NK-92 (cell line): ENCODE results near the gene ITFG1.
"Not testable (repeated sequence)": the region's sequence is repeated elsewhere in the genome, so short reads cannot be mapped to it uniquely, and the experiment has no call there.

ENCODE experiments used
- DNase-seq: peaks from one replicate; lab custom pipeline; 2025; ENCODE audit not compliant: unreplicated experiment; lab: John Stamatoyannopoulos, UW

ITFG1 gene

GRCh38 chr16:47424846-47425245, 36.0 kb downstream of the ITFG1 start:
- no peak for DNase-seq

DNA sequence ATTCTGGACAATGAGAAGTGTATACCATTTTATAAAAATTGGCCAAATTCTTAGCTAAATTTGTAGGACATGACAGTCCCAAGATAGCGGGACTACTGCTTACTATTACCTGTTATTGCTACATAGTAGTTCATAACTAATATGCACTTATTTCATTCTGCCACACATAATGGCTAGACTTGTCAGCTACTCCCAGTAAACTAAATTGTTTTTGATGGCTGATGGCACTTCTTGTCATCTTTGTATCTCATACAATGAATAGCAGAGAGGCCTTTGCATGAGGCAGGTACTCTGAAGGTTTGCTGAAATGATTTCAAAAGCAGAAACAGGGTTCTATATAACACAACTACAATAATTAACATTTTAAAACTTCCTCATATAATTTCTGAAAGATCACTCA, 44.0 kb downstream of the ITFG1 start:
- no peak for DNase-seq

GRCh38 chr16:47413041-47413440, 47.8 kb downstream of the ITFG1 start:
- DNase-seq, result no peak

- DNase-seq, result no peak
These were observed 52.4 kb downstream of the ITFG1 start for GRCh38 chr16:47408491-47408890.

DNA sequence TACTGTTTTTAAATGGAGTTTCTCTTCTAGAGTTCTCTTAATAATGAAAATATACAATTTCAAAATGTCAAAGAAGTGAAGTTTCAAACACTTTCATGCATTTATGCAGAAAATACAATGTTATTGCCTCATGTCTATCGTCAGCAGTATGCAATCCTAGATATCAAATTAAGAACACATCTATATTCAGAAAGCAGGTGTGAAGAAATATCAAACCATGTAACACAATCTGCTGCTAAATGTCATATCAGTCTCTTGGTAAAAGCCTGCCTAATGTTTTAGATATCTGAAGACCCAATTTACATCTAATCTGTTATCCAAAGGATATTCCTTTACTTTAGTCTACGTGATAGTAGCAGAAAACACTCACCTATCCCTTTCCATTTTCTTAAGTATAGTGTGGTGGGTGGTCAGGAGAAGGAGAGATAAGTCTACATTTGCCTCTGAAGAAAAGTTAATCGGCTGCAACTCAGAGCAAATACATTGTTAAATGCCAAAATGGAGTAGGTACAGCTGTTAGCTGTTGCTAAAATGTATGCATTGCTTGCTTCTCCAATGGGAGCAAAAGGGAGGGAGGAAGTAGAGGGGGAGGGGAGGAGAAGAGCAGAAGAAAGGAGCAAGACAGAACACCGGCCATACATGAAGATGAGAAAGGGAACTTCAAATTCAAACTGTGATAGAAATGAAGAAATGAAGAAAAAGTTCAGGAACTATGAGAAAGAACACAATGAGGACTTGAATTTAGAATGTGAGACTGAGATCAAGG, 64.9 kb downstream of the ITFG1 start:
- DNase-seq, result no peak

GRCh38 chr16:47392081-47392480, 68.8 kb downstream of the ITFG1 start:
- no peak for DNase-seq

- no peak for DNase-seq
These were observed 72.2 kb downstream of the ITFG1 start for GRCh38 chr16:47388705-47389104.

- no peak for DNase-seq
These were observed 73.7 kb downstream of the ITFG1 start for GRCh38 chr16:47387026-47387734.

- DNase-seq, result no peak
These were observed 74.6 kb downstream of the ITFG1 start for GRCh38 chr16:47386201-47386718.

DNA sequence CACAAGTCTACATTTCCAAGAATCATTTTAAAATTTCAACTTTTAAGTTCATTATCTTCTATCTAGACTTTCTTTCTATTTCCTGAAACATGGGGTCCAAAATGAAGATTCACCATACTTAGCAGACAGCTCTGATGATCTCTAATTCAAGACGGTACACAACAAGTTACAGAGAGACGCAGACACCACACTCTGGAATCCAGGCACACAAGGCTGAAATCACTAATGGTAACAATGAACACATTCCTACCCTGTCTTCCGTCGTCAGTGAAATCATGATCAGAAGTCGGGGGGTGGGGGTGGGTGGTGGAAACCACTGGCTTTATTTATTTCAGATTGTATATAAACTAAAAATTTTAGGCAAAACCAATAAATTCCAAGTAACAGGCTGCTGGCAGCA, 78.5 kb downstream of the ITFG1 start:
- no peak for DNase-seq

- DNase-seq, result no peak
These were observed 83.7 kb downstream of the ITFG1 start for GRCh38 chr16:47377154-47377553.

- no peak for DNase-seq
These were observed 85.4 kb downstream of the ITFG1 start for GRCh38 chr16:47375423-47375822.

DNA sequence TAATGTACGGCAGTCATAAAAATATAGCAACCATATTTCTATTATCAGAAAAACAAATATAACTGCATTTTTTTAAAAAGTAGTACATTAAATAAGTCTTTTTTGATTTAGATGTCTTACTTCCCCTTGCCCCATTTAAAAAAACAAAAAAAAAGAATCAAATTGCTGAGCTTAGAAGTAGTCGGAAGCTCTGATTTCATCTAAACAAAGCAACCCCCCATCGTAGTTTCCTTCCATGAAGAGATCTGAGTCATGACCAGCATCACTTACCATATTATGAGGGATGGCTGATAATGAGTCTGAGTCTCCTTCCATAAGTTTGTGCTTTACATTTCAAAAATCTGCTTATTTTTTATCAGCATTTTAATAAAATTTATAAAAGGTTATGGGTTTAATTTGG, 86.2 kb downstream of the ITFG1 start:
- no peak for DNase-seq

GRCh38 chr16:47371271-47372014, 89.4 kb downstream of the ITFG1 start:
- no peak for DNase-seq

DNA sequence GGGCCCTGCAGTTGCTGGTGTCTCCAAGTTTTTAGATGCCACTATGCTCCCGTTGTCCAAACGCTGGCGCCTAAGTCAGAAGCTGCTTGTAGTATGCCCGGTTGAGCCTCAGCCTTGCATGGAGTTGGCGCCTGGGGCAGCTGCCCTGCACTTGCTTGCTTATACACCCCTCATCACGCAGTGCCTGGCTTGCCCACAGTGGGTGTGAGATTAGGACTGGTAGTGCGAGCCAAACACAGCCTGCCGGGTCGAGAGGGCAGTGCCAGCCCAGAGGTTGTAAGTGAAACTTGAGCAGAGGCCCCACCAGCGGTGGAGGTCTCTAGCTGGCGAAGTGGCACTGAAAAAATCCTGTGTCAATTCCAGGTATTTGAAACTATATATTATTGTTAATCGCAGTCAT, 90.3 kb downstream of the ITFG1 start:
- no peak for DNase-seq

DNA sequence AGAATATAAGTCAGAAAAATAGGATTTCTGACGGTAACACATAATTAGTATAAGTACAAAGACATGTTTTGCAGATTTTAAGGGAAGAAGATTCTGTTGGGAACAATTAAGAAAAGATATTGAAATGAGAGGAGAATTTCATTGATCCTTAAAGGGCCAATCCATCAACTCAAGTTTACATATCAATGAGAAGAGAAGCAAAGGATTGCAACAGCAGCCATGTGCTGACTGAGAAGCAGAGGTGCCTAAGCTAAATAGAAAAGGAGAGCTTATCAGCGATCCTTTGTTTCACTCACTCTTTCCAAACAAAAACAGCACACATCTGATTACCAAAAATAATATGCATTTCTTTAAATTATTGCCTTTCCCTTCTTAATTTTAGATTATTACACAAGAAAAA, 94.6 kb downstream of the ITFG1 start:
- no peak for DNase-seq

- DNase-seq, result no peak
These were observed 97.1 kb downstream of the ITFG1 start for GRCh38 chr16:47363761-47364160.

DNA sequence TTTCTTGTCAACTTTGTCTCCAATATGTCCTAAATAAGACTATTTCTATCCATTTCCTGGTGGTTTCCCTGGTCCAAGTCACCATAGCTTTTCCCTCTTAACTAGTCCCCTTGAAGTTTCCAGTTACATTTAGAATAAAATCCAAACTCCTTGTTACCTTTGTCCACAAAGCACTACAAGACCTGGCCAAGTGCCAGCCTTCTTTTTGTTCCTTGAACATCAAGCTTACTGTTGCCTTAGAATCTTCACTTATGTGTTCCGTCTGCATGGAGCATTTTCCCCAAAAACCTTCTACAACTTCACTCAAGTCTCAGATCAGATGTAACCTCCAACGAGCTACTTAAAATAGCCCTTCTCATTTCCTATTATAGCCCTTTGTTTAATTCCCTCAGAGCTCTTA, 101.4 kb downstream of the ITFG1 start:
- DNase-seq, result no peak

DNA sequence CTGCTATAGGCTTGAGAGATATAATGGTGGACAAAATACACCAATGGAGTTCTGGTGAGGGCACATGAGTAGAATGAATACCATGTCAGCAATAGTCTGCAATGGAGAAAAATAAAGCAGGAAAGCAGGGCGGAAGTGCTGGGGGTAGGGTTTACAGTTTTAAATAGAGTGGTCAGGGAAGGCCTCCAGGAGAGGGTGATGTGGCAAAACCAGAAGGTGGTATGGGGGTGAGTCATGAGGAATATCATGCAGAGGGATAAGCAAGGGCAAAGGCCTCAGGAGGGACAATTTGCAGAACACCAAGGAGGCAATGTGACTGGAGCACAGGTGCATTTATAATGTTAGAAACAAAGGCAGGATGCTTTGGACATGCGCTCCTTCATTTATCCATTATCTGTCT, 102.0 kb downstream of the ITFG1 start:
- no peak for DNase-seq

- not testable (repeated sequence) for DNase-seq
These were observed 111.8 kb downstream of the ITFG1 start for GRCh38 chr16:47349029-47349428.

DNA sequence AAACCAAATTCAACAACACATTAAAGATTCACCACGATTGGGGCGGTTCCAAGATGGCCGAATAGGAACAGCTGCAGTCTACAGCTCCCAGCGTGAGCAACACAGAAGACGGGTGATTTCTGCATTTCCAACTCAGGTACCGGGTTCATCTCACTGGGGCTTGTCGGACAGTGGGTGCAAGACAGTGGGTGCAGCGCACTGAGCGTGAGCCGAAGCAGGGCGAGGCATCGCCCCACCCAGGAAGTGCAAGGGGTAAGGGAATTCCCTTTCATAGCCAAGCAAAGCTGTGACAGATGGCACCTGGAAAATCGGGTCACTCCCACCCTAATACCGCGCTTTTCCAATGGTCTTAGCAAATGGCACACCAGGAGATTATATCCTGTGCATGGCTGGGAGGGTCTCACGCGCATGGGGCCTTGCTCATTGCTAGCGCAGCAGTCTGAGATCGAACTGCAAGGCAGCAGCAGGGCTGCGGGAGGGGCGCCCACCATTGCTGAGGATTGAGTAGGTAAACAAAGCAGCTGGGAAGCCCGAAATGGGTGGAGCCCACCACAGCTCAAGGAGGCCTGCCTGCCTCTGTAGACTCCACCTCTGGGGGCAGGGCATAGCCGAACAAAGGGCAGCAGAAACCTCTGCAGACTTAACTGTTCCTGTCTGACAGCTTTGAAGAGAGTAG, 113.7 kb downstream of the ITFG1 start:
- not testable (repeated sequence) for DNase-seq
